GM18517 (cell line): ENCODE results near the gene YIPF3.
"Not testable (repeated sequence)": the region's sequence is repeated elsewhere in the genome, so short reads cannot be mapped to it uniquely, and the experiment has no call there.

Source experiments
- ATAC-seq: cut with Tn5 transposase; IDR thresholded peaks from one replicate; pipeline ENCODE4 v1.9.1; 2021; ENCODE audit warnings: mild to moderate bottlenecking, moderate library complexity; ENCODE audit not compliant: unreplicated experiment

The YIPF3 gene

GRCh38 chr6:43516697-43517504 lies at the start of gene YIPF3, which contains the start of gene POLR1C:
Gene YIPF3 (minus strand): TSS chr6:43516926. CDS start chr6:43516807, 119 bp downstream.
Gene POLR1C (plus strand): TSS chr6:43517089. CDS start chr6:43517110, 21 bp downstream.
- ATAC-seq = peak; percentile 80

GRCh38 chr6:43559328-43559727 lies 42.6 kb upstream of the YIPF3 start:
- ATAC-seq = no peak

- ATAC-seq = not testable (repeated sequence)
These were observed 40.9 kb upstream of the YIPF3 start for GRCh38 chr6:43557620-43558019.

- ATAC-seq = no peak
These were observed 30.5 kb upstream of the YIPF3 start for GRCh38 chr6:43547222-43547621.

GRCh38 chr6:43544461-43544860 lies 27.7 kb upstream of the YIPF3 start:
- ATAC-seq = no peak

- ATAC-seq = peak; percentile 72
These were observed 25.2 kb upstream of the YIPF3 start for GRCh38 chr6:43541774-43542471.

GRCh38 chr6:43540507-43540906 lies 23.8 kb upstream of the YIPF3 start:
- ATAC-seq = no peak

- ATAC-seq = not testable (repeated sequence)
These were observed 22.7 kb upstream of the YIPF3 start for GRCh38 chr6:43539409-43539808.

- not testable (repeated sequence) for ATAC-seq
These were observed 22.3 kb upstream of the YIPF3 start for GRCh38 chr6:43538986-43539385.

GRCh38 chr6:43532201-43532600 lies 15.5 kb upstream of the YIPF3 start:
- ATAC-seq = no peak

- no peak for ATAC-seq
These were observed 7.8 kb upstream of the YIPF3 start for GRCh38 chr6:43524483-43524961.

GRCh38 chr6:43523284-43523683 lies 6.6 kb upstream of the YIPF3 start:
- no peak for ATAC-seq

GRCh38 chr6:43522547-43523261 lies 6.0 kb upstream of the YIPF3 start:
- no peak for ATAC-seq

GRCh38 chr6:43521836-43522235 lies 5.1 kb upstream of the YIPF3 start:
- ATAC-seq = no peak

GRCh38 chr6:43520097-43520496 lies 3.4 kb upstream of the YIPF3 start:
- ATAC-seq = no peak

GRCh38 chr6:43517505-43518357 lies 1.0 kb upstream of the YIPF3 start:
- no peak for ATAC-seq

GRCh38 chr6:43516367-43516696 lies 394 bp downstream of the YIPF3 start:
- peak; percentile 4 for ATAC-seq

- ATAC-seq = no peak
These were observed 918 bp downstream of the YIPF3 start for GRCh38 chr6:43515808-43516207.

GRCh38 chr6:43511824-43512415 lies 4.8 kb downstream of the YIPF3 start:
- ATAC-seq = no peak

- no peak for ATAC-seq
These were observed 5.9 kb downstream of the YIPF3 start for GRCh38 chr6:43510827-43511163.
